SK-N-SH (cell line): ENCODE results near the gene ECPAS. TPM values are rescaled to one million over a fixed set of nuclear protein-coding genes. Genes with fewer than 3 reads are reported as not detected.

Experiments
- CTCF ChIA-PET: fragments of 300-600, 350-600 bp; formaldehyde crosslinking; extraction: SDS; loops from one replicate; lab custom pipeline; 2021; lab: Yijun Ruan, JAX
- POLR2A ChIA-PET: fragments of 350-600 bp; sonication (Branson Sonifier 250); formaldehyde crosslinking; extraction: SDS; loops from one replicate; lab custom pipeline; 2020; ENCODE audit warnings: antibody characterized with exemption, inconsistent platforms; lab: Yijun Ruan, JAX
- DNase-seq: peaks from one replicate; pipeline ENCODE4 v3.0.0; 2012
- H2AFZ ChIP-seq: fragments of 200-600 bp; sonication (generic); 2 replicates; pipeline ENCODE4 v1.8.1; 2016; ENCODE audit warnings: antibody characterized with exemption, mild to moderate bottlenecking, low read depth
- H3F3A ChIP-seq: fragments of 200-600 bp; sonication (generic); replicated peaks from 2 replicates; pipeline ENCODE3; 2016; ENCODE audit warnings: antibody characterized with exemption, mild to moderate bottlenecking; ENCODE audit not compliant: insufficient read depth
- H3K27ac ChIP-seq, 2 experiments: fragments of 200-500 bp in 1 of 2; fragments of 200-600 bp in 1 of 2; sonication (Bioruptor generic) in 1 of 2; sonication (generic), shearing (Covaris generic) in 1 of 2; 2 replicates each; pipeline versions ENCODE4 v1.5.1 to v1.6.1; 2014 to 2016; ENCODE audit warnings: low read depth in 2 of 2, inconsistent platforms in 1 of 2, low read length in 1 of 2, mild to moderate bottlenecking in 1 of 2, mixed read lengths in 1 of 2
- H3K27me3 ChIP-seq: fragments of 200-600 bp; sonication (generic), shearing (Covaris generic); 2 replicates; pipeline ENCODE4 v1.6.1; 2016; ENCODE audit warnings: mixed run types; ENCODE audit not compliant: insufficient read depth
- H3K36me3 ChIP-seq, 2 experiments: fragments of 200-500 bp in 1 of 2; fragments of 200-600 bp in 1 of 2; sonication (Bioruptor generic) in 1 of 2; sonication (generic) in 1 of 2; replicated peaks in 1 of 2; 2 replicates each; pipeline versions ENCODE3 to v1.5.1; 2014 to 2016; ENCODE audit warnings: low read length in 1 of 2, mild to moderate bottlenecking in 1 of 2; ENCODE audit not compliant: insufficient read depth in 2 of 2, control insufficient read depth in 1 of 2
- H3K4me1 ChIP-seq, 2 experiments: fragments of 200-500 bp in 1 of 2; fragments of 200-600 bp in 1 of 2; sonication (Bioruptor generic) in 1 of 2; sonication (generic), shearing (Covaris generic) in 1 of 2; 2 replicates each; pipeline versions ENCODE4 v1.5.1 to v1.6.1; 2014 to 2016; ENCODE audit warnings: low read depth in 1 of 2, low read length in 1 of 2, mixed run types in 1 of 2; ENCODE audit not compliant: insufficient read depth in 2 of 2, control insufficient read depth in 1 of 2
- H3K4me2 ChIP-seq: fragments of 200-600 bp; sonication (generic), shearing (Covaris generic); 2 replicates; pipeline ENCODE4 v1.6.1; 2017; ENCODE audit warnings: mixed run types
- H3K4me3 ChIP-seq, 2 experiments: fragments of 200-500 bp in 1 of 2; fragments of 200-600 bp in 1 of 2; sonication (Bioruptor generic) in 1 of 2; sonication (generic), shearing (Covaris generic) in 1 of 2; 2 replicates each; pipeline versions ENCODE4 v1.5.1 to v1.8.1; 2014 to 2016; ENCODE audit warnings: low read depth in 2 of 2, inconsistent platforms in 1 of 2, low read length in 1 of 2, mild to moderate bottlenecking in 1 of 2, mixed read lengths in 1 of 2, moderate library complexity in 1 of 2
- H3K79me2 ChIP-seq: fragments of 200-600 bp; sonication (generic); 2 replicates; pipeline ENCODE4 v1.8.1; 2017; ENCODE audit warnings: mild to moderate bottlenecking; ENCODE audit not compliant: insufficient read depth
- H3K9ac ChIP-seq: fragments of 200-600 bp; sonication (generic); 2 replicates; pipeline ENCODE4 v1.6.1; 2017; ENCODE audit warnings: mixed run types
- H3K9me2 ChIP-seq: fragments of 200-600 bp; sonication (generic); 2 replicates; pipeline ENCODE4 v1.6.1; 2017; ENCODE audit warnings: mixed run types
- H3K9me3 ChIP-seq: fragments of 200-600 bp; sonication (generic); 2 replicates; pipeline ENCODE4 v1.6.1; 2017; ENCODE audit warnings: mixed run types, mild to moderate bottlenecking, moderate library complexity
- H4K20me1 ChIP-seq: fragments of 200-600 bp; sonication (generic); 2 replicates; pipeline ENCODE4 v1.6.1; 2017; ENCODE audit warnings: mild to moderate bottlenecking, mixed run types; ENCODE audit not compliant: insufficient read depth
- CTCF ChIP-seq: fragments of 200-600 bp; sonication (generic); IDR thresholded peaks from 2 replicates; pipeline ENCODE4 v1.6.1; 2017; ENCODE audit warnings: antibody characterized with exemption, mild to moderate bottlenecking, moderate library complexity
- EP300 ChIP-seq, 2 experiments: IDR thresholded peaks; 2 replicates each; pipeline versions ENCODE4 v1.4.0 to v1.6.1; 2012; ENCODE audit warnings: borderline replicate concordance in 1 of 2, low read depth in 1 of 2, low read length in 1 of 2
- FOXJ3 ChIP-seq: sonication (generic); formaldehyde crosslinking; IDR thresholded peaks from 2 replicates; pipeline ENCODE4 v1.5.1; 2020; ENCODE audit warnings: mild to moderate bottlenecking, missing genetic modification reagents
- FOXM1 ChIP-seq: IDR thresholded peaks from 2 replicates; pipeline ENCODE4 v1.4.0; 2012; ENCODE audit warnings: low read depth, mild to moderate bottlenecking
- IRF3 ChIP-seq: fragments of 150-350 bp; IDR thresholded peaks from 2 replicates; pipeline ENCODE4 v1.6.1; 2016; ENCODE audit warnings: mild to moderate bottlenecking, low read depth, low read length
- JUND ChIP-seq: IDR thresholded peaks from 2 replicates; pipeline ENCODE4 v1.4.0; 2012
- MAX ChIP-seq: IDR thresholded peaks from 2 replicates; pipeline ENCODE4 v1.4.0; 2012; ENCODE audit warnings: low read depth
- MEF2A ChIP-seq: IDR thresholded peaks from 2 replicates; pipeline ENCODE4 v1.4.0; 2012; ENCODE audit warnings: low read depth, borderline replicate concordance
- MXI1 ChIP-seq: IDR thresholded peaks from 2 replicates; pipeline ENCODE4 v1.6.1; 2012; ENCODE audit warnings: mild to moderate bottlenecking, low read depth, low read length, improper control_type of control experiment
- NRF1 ChIP-seq: IDR thresholded peaks from 2 replicates; pipeline ENCODE4 v1.6.1; 2012; ENCODE audit warnings: low read depth, mild to moderate bottlenecking, low read length
- RAD21 ChIP-seq: IDR thresholded peaks from 2 replicates; pipeline ENCODE4 v1.6.1; 2012; ENCODE audit warnings: mild to moderate bottlenecking, low read length
- RXRA ChIP-seq: IDR thresholded peaks from 2 replicates; pipeline ENCODE4 v1.4.0; 2012; ENCODE audit warnings: low read depth, mild to moderate bottlenecking, borderline replicate concordance
- SMC3 ChIP-seq: IDR thresholded peaks from 2 replicates; pipeline ENCODE4 v1.6.1; 2012; ENCODE audit warnings: low read depth, low read length, improper control_type of control experiment
- TCF12 ChIP-seq: IDR thresholded peaks from 2 replicates; pipeline ENCODE4 v1.4.0; 2012
- USF1 ChIP-seq: IDR thresholded peaks from 2 replicates; pipeline ENCODE4 v1.4.0; 2012; ENCODE audit warnings: low read depth, borderline replicate concordance
- YY1 ChIP-seq: IDR thresholded peaks from 2 replicates; pipeline ENCODE4 v1.4.0; 2012; ENCODE audit warnings: low read depth, mild to moderate bottlenecking
- WGBS: methylation state at CpG from one replicate; pipeline ENCODE4 v1.1.6; 2017; ENCODE audit warnings: low lambda C conversion rate; 5-methylcytosine and 5-hydroxymethylcytosine counted together
- polyA plus RNA-seq, 3 experiments: library from polyadenylated mRNA; depleted of rRNA; stranded (reverse); fragments of >200 nt; gene quantifications; 2 replicates each; pipeline ENCODE4 v1.2.3, GENCODE V29; 2012

The ECPAS gene
- polyA plus RNA-seq, 1 of the 3 experiments (the other 2 are of a cell fraction): 17.9 TPM

- Histone ChIP-seq H4K20me1 (no peaks in the 10 kb centered on the region), H3K79me2 (no peaks in the 10 kb centered on the region)
These were observed 47.5 kb upstream of the ECPAS start for GRCh38 chr9:111531716-111532115.

GRCh38 chr9:111529787-111530186 is 45.6 kb upstream of the ECPAS start:
- ChIA-PET CTCF (no interaction called here), POLR2A (no interaction called here)
- Histone ChIP-seq H3K4me2 (no peak overlapping the region), H3K27me3 (no peaks in the 10 kb centered on the region), H2AFZ (no peak overlapping the region), H3K9me3 (no peaks in the 10 kb centered on the region), H4K20me1 (no peaks in the 10 kb centered on the region), H3K4me1 (peaks cover 6 to 8% of the 10 kb centered on the region in 2 experiments; a peak in 2 of 4 replicates), H3F3A (no peaks in the 10 kb centered on the region), H3K9me2 (no peaks in the 10 kb centered on the region), H3K9ac (no peak overlapping the region), H3K4me3 (no peak overlapping the region), H3K79me2 (no peaks in the 10 kb centered on the region), H3K27ac (no peak overlapping the region), H3K36me3 (peaks cover 2 to 11% of the 10 kb centered on the region in 2 experiments)
- DNase-seq: no peak
- TF ChIP-seq FOXM1 (no peak), TCF12 (no peak), USF1 (no peak), MAX (no peak), IRF3 (no peak), SMC3 (no peak), RAD21 (no peak), CTCF (no peak), RXRA (no peak), MXI1 (no peak), MEF2A (no peak), EP300 (IDR thresholded peaks at IDR 0.05; ENCODE audit: borderline replicate concordance in 1 of 2, low read depth in 1 of 2, low read length in 1 of 2) (no peak), YY1 (no peak), JUND (no peak), NRF1 (no peak)
- WGBS: 52% methylated on average over 2 of the region's 2 CpGs

More at GRCh38 chr9:111531716-111532115, 47.5 kb upstream of the ECPAS start:
- Histone ChIP-seq H3K4me1 (no peaks in the 10 kb centered on the region), H3K4me3 (no peak overlapping the region), H2AFZ (no peak overlapping the region), H3K9ac (no peak overlapping the region), H3F3A (no peaks in the 10 kb centered on the region), H3K4me2 (no peak overlapping the region), H3K36me3 (peaks cover 5 to 15% of the 10 kb centered on the region in 2 experiments), H3K9me3 (no peaks in the 10 kb centered on the region), H3K27me3 (no peaks in the 10 kb centered on the region), H3K9me2 (no peaks in the 10 kb centered on the region), H3K27ac (no peak overlapping the region)
- TF ChIP-seq FOXJ3 (CRISPR knock-in tag): no peak
- no peak for TF ChIP-seq TCF12
- TF ChIP-seq CTCF: no peak
- ChIA-PET CTCF (no interaction called here), POLR2A (no interaction called here)
- WGBS: 88% methylated on average over 4 of the region's 4 CpGs
- no peak for DNase-seq
